Mammary epithelial cell (primary cell): ENCODE data around the gene ERO1A.

Experiments
- CTCF ChIP-seq, 2 donors: IDR thresholded peaks in 1 of 2; conservative IDR thresholded peaks in 1 of 2; 2 replicates each; pipeline ENCODE4 v1.5.1; 2011 to 2012; ENCODE audit warnings: inconsistent platforms in 2 of 2, low read length in 2 of 2, mild to moderate bottlenecking in 2 of 2, control low read depth in 1 of 2, low read depth in 1 of 2; ENCODE audit not compliant: insufficient read depth in 1 of 2; ENCODE audit errors: extremely low read depth in 1 of 2
- EZH2 ChIP-seq: IDR thresholded peaks from 2 replicates; pipeline ENCODE4 v1.6.1; 2012; ENCODE audit warnings: low read length, inconsistent platforms, borderline replicate concordance

GRCh38 chr14:52640137-52640536, 55.2 kb downstream of the ERO1A start:
- TF ChIP-seq CTCF (conservative IDR thresholded peaks at IDR 0.05 in 1 of 2, IDR thresholded peaks at IDR 0.05 in 1 of 2; ENCODE audit: extremely low read depth in 1 of 2, insufficient read depth in 1 of 2, low read depth in 1 of 2, low read length in 2 of 2) (no peak), EZH2 (no peak)
